ENCODE data around the gene RB1.

DNA sequence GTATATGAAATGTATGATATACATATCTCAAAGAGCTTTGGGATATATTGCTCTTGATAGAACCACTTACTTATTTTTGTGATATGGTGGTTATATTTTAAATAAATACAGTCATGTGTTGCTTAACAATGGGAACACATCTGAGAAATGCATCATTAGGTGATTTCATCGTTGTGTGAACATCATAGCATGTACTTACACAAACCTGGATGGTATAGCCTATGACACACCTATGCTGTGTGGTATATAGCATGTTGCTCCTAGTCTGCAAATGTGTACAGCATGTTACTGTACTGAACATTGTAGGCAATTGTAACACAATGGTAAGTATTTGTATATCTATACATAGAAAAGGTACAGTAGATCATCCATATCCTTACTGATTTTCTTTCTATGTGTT, 7.7 kb downstream of the RB1 start:
- TF ChIP-seq CTCF (IDR thresholded peaks at IDR 0.05) (no peak), EZH2 (IDR thresholded peaks at IDR 0.05; ENCODE audit: borderline replicate concordance, insufficient read depth, low read depth, low read length, poor library complexity, severe bottlenecking) (no peak)

All from B cell (primary cell).